SK-N-MC (cell line): ENCODE measurements around the gene PELI2.

ENCODE experiments used
- EZH2 ChIP-seq: fragments of 200-600 bp; sonication (generic); IDR thresholded peaks from one replicate; pipeline ENCODE4 v1.6.1; 2017; ENCODE audit warnings: antibody characterized with exemption
- POLR2AphosphoS5 ChIP-seq: IDR thresholded peaks from 2 replicates; pipeline ENCODE4 v1.6.1; 2012; ENCODE audit warnings: mild to moderate bottlenecking, low read depth, low read length, borderline replicate concordance

DNA sequence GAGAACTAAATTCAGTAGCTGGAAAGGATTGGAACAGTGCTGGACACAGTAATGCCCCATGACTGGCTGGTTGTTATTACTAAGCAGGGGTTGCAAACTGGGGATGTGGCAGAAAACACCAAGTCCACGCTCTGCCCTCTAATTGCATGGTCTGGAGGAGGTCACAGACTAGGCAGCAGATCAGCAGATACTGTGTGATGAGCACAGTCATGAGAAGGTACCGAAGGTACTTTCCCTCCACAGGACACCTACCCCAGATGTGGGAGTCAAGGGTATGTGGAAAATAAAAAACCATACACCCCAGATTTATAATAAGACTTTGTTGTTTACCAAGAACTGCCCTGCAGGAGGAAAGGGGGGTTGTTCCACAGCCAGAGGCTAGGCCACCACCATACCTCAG is 175.3 kb downstream of the PELI2 start:
- TF ChIP-seq EZH2 = no peak
- TF ChIP-seq POLR2AphosphoS5 = no peak
